WTC11 (cell line): ENCODE results near the gene PCDH1. TPM values are rescaled to one million over a fixed set of nuclear protein-coding genes. Genes with fewer than 3 reads are reported as not detected.

ENCODE experiments used
- ATAC-seq: fragments of 200-7000 bp; cut with Tn5 transposase; 2 replicates; pipeline ENCODE4 v1.10.0; 2021; ENCODE audit warnings: mild to moderate bottlenecking, moderate library complexity
- CTCF ChIA-PET: fragments of 300-600 bp; sonication (Branson Sonifier 250); formaldehyde crosslinking; loops from one replicate; lab custom pipeline; 2021; ENCODE audit warnings: antibody characterized with exemption; lab: Charles Lee
- POLR2A ChIA-PET: fragments of 350-600 bp; sonication (Branson Sonifier 250); formaldehyde crosslinking; loops from one replicate; lab custom pipeline; 2021; ENCODE audit warnings: antibody characterized with exemption; lab: Charles Lee
- DNase-seq: peaks from one replicate; pipeline ENCODE4 v3.0.0; 2021; ENCODE audit warnings: low spot score
- H3K27ac Mint-ChIP-seq: 2 replicates; pipeline ENCODE4 v1.8.0; 2021; ENCODE audit warnings: mixed read lengths
- H3K27me3 Mint-ChIP-seq: 2 replicates; pipeline ENCODE4 v1.8.0; 2021; ENCODE audit warnings: low read depth, mild to moderate bottlenecking, moderate library complexity, mixed read lengths
- H3K36me3 Mint-ChIP-seq: 2 replicates; pipeline ENCODE4 v1.8.0; 2021; ENCODE audit warnings: mixed read lengths
- H3K4me1 Mint-ChIP-seq: 2 replicates; pipeline ENCODE4 v1.8.0; 2022; ENCODE audit warnings: mixed read lengths
- H3K4me3 Mint-ChIP-seq: 2 replicates; pipeline ENCODE4 v1.8.0; 2021; ENCODE audit warnings: mild to moderate bottlenecking, moderate library complexity, mixed read lengths
- H3K9me3 Mint-ChIP-seq: 2 replicates; pipeline ENCODE4 v1.8.0; 2021; ENCODE audit warnings: mixed read lengths
- AR ChIP-seq: fragments of 250-450 bp; sonication (Bioruptor Pico); IDR thresholded peaks from 2 replicates; pipeline ENCODE4 v1.9.0; 2021; ENCODE audit warnings: mild to moderate bottlenecking
- CDX4 ChIP-seq: fragments of 250-450 bp; sonication (Bioruptor Pico); IDR thresholded peaks from 2 replicates; pipeline ENCODE4 v1.9.0; 2021; ENCODE audit warnings: moderate library complexity, mild to moderate bottlenecking, inconsistent platforms, borderline replicate concordance
- CREM ChIP-seq: sonication (generic); formaldehyde crosslinking; IDR thresholded peaks from 2 replicates; pipeline ENCODE4 v1.8.1; 2022; ENCODE audit warnings: mild to moderate bottlenecking, missing genetic modification reagents, moderate library complexity
- E2F1 ChIP-seq: sonication (generic); formaldehyde crosslinking; IDR thresholded peaks from 2 replicates; pipeline ENCODE4 v1.8.0; 2022; ENCODE audit warnings: mild to moderate bottlenecking, missing genetic modification reagents
- E2F5 ChIP-seq: sonication (generic); formaldehyde crosslinking; IDR thresholded peaks from 2 replicates; pipeline ENCODE4 v1.8.1; 2022; ENCODE audit warnings: mild to moderate bottlenecking, moderate library complexity, missing genetic modification reagents
- FOXK1 ChIP-seq: sonication (generic); formaldehyde crosslinking; IDR thresholded peaks from 2 replicates; pipeline ENCODE4 v1.8.0; 2022; ENCODE audit warnings: mild to moderate bottlenecking, moderate library complexity, missing genetic modification reagents
- FOXP1 ChIP-seq: sonication (generic); formaldehyde crosslinking; IDR thresholded peaks from 2 replicates; pipeline ENCODE4 v1.8.0; 2022; ENCODE audit warnings: missing genetic modification reagents, mild to moderate bottlenecking, moderate library complexity, borderline replicate concordance
- JUN ChIP-seq: sonication (generic); formaldehyde crosslinking; IDR thresholded peaks from 2 replicates; pipeline ENCODE4 v1.8.0; 2023; ENCODE audit warnings: mild to moderate bottlenecking, missing genetic modification reagents
- KAT7 ChIP-seq: sonication (generic); formaldehyde crosslinking; IDR thresholded peaks from 2 replicates; pipeline ENCODE4 v1.8.1; 2023; ENCODE audit warnings: missing genetic modification reagents, mild to moderate bottlenecking, borderline replicate concordance
- MLX ChIP-seq: sonication (generic); formaldehyde crosslinking; IDR thresholded peaks from 2 replicates; pipeline ENCODE4 v1.8.1; 2023; ENCODE audit warnings: mild to moderate bottlenecking, missing genetic modification reagents, moderate library complexity
- NFATC4 ChIP-seq: fragments of 250-450 bp; sonication (Bioruptor Pico); IDR thresholded peaks from 2 replicates; pipeline ENCODE4 v1.9.0; 2021; ENCODE audit warnings: mild to moderate bottlenecking
- NR2C2 ChIP-seq: sonication (generic); formaldehyde crosslinking; IDR thresholded peaks from 2 replicates; pipeline ENCODE4 v1.8.0; 2022; ENCODE audit warnings: mild to moderate bottlenecking, missing genetic modification reagents
- OVOL2 ChIP-seq: fragments of 250-450 bp; sonication (Bioruptor Pico); IDR thresholded peaks from 2 replicates; pipeline ENCODE4 v1.9.0; 2021; ENCODE audit warnings: mild to moderate bottlenecking, borderline replicate concordance
- RORB ChIP-seq: fragments of 250-450 bp; sonication (Bioruptor Pico); IDR thresholded peaks from 2 replicates; pipeline ENCODE4 v1.9.0; 2021; ENCODE audit warnings: mild to moderate bottlenecking
- SMAD3 ChIP-seq: sonication (generic); formaldehyde crosslinking; IDR thresholded peaks from 2 replicates; pipeline ENCODE4 v1.8.0; 2022; ENCODE audit warnings: missing genetic modification reagents, mild to moderate bottlenecking, borderline replicate concordance
- SMAD4 ChIP-seq: sonication (generic); formaldehyde crosslinking; IDR thresholded peaks from 2 replicates; pipeline ENCODE4 v1.8.0; 2022; ENCODE audit warnings: mild to moderate bottlenecking, missing genetic modification reagents
- SP1 ChIP-seq: sonication (generic); formaldehyde crosslinking; conservative IDR thresholded peaks from 2 replicates; pipeline ENCODE4 v1.8.1; 2022; ENCODE audit warnings: missing genetic modification reagents
- ZMAT4 ChIP-seq: fragments of 250-450 bp; sonication (Bioruptor Pico); IDR thresholded peaks from 2 replicates; pipeline ENCODE4 v1.9.0; 2021; ENCODE audit warnings: mild to moderate bottlenecking
- ZNF281 ChIP-seq: sonication (generic); formaldehyde crosslinking; IDR thresholded peaks from 2 replicates; pipeline ENCODE4 v1.8.0; 2023; ENCODE audit warnings: mild to moderate bottlenecking, missing genetic modification reagents
- ZNF396 ChIP-seq: fragments of 250-450 bp; sonication (Bioruptor Pico); IDR thresholded peaks from 2 replicates; pipeline ENCODE4 v1.8.0; 2021; ENCODE audit warnings: mild to moderate bottlenecking, moderate library complexity, borderline replicate concordance
- total RNA-seq: library from RNA; stranded (reverse); gene quantifications from 3 replicates; pipeline ENCODE4 v1.2.3, GENCODE V29; 2021

PCDH1 gene
- total RNA-seq, 1 experiment from 2014 or later, result 105 TPM

GRCh38 chr5:141883184-141883891 lies 5.1 kb upstream of the PCDH1 start (continued):
- TF ChIP-seq SMAD3 (CRISPR knock-in tag) (peak; percentile 83), AR (CRISPR knock-in tag) (no peak), CDX4 (CRISPR knock-in tag) (no peak), FOXK1 (CRISPR knock-in tag) (no peak), OVOL2 (no peak)

- POLR2A ChIA-PET, result interaction anchor here (0.6 to 2.2 kb wide), 10 partner anchors 33 to 344 kb away, joined by 3 to 11 read pairs (median 4); partner anchors contain the start of genes DELE1, HDAC3, RELL2 and RNF14
- peak; percentile 31; the same call in 1 of the 2 replicates for TF ChIP-seq SMAD4 (CRISPR knock-in tag)
- TF ChIP-seq KAT7 (CRISPR knock-in tag), result no peak
- peak; percentile 73; the same call in 1 of the 2 replicates for TF ChIP-seq ZNF281 (CRISPR knock-in tag)
- DNase-seq, result peak; percentile 30
- Mint-ChIP-seq H3K4me1 (peaks cover 43% of the 10 kb centered on the region), H3K4me3 (peak overlapping the region; percentile 70), H3K36me3 (no peaks in the 10 kb centered on the region), H3K9me3 (no peaks in the 10 kb centered on the region), H3K27ac (no peak overlapping the region), H3K27me3 (peaks cover 6% of the 10 kb centered on the region; the same call in 1 of the 2 replicates)
- ATAC-seq, result 0 out of 2 replicates have a peak, but pooled peaks have one; percentile 1
- CTCF ChIA-PET, result interaction anchor here (0.6 to 10.0 kb wide), 26 partner anchors 12 to 813 kb away, joined by 3 to 406 read pairs (median 8); partner anchors contain the start of genes DELE1, GNPDA1, PCDH12 and RNF14
Observed at GRCh38 chr5:141882594-141883183, 4.5 kb upstream of the PCDH1 start.

GRCh38 chr5:141881886-141882285 lies 3.7 kb upstream of the PCDH1 start:
- no peaks in the 10 kb centered on the region for H3K9me3 Mint-ChIP-seq
- DNase-seq, result peak; percentile 20
- no peak overlapping the region for H3K27ac Mint-ChIP-seq
- peaks cover 6% of the 10 kb centered on the region; the same call in 1 of the 2 replicates for H3K27me3 Mint-ChIP-seq
- H3K36me3 Mint-ChIP-seq, result peaks cover 5% of the 10 kb centered on the region; the same call in 1 of the 2 replicates
- ATAC-seq, result no peak
- ChIA-PET CTCF (interaction anchor here (0.8 to 10.0 kb wide), 25 partner anchors 9 to 212 kb away, joined by 3 to 406 read pairs (median 20); partner anchors contain the start of genes DELE1, PCDH12 and RNF14), POLR2A (interaction anchor here (0.5 to 2.2 kb wide), 10 partner anchors 32 to 258 kb away, joined by 3 to 11 read pairs (median 4); partner anchors contain the start of genes DELE1, HDAC3 and RELL2)
- peaks cover 49% of the 10 kb centered on the region for H3K4me1 Mint-ChIP-seq
- H3K4me3 Mint-ChIP-seq, result peak overlapping the region; percentile 70
- TF ChIP-seq RORB, result no peak
- no peak for TF ChIP-seq FOXP1 (CRISPR knock-in tag)
- no peak for TF ChIP-seq ZNF396 (CRISPR knock-in tag)
- no peak for TF ChIP-seq E2F5 (CRISPR knock-in tag)
- no peak for TF ChIP-seq NFATC4
- no peak for TF ChIP-seq E2F1 (CRISPR knock-in tag)
- no peak for TF ChIP-seq MLX (CRISPR knock-in tag)
- no peak for TF ChIP-seq NR2C2 (CRISPR knock-in tag)
- TF ChIP-seq JUN (CRISPR knock-in tag), result no peak
- TF ChIP-seq SP1, result no peak
- no peak for TF ChIP-seq ZMAT4 (CRISPR knock-in tag)
- TF ChIP-seq CREM (CRISPR knock-in tag), result no peak
